Nephron progenitor cell (in vitro differentiated cells): ENCODE data around the gene GSTM2.
"Not testable (repeated sequence)": the region's sequence is repeated elsewhere in the genome, so short reads cannot be mapped to it uniquely, and the experiment has no call there.

ENCODE experiments used
- DNase-seq: peaks from one replicate; pipeline ENCODE4 v3.0.0; 2021
- H3K27ac Mint-ChIP-seq: 2 replicates; pipeline ENCODE4 v1.8.0; 2021; ENCODE audit warnings: mild to moderate bottlenecking, moderate library complexity, mixed read lengths
- H3K27me3 Mint-ChIP-seq: 2 replicates; pipeline ENCODE4 v1.8.0; 2021; ENCODE audit warnings: mild to moderate bottlenecking, low read depth, mixed read lengths; ENCODE audit not compliant: poor library complexity
- H3K36me3 Mint-ChIP-seq: 2 replicates; pipeline ENCODE4 v1.8.0; 2021; ENCODE audit warnings: low read depth, mixed read lengths
- H3K4me1 Mint-ChIP-seq: 2 replicates; pipeline ENCODE4 v1.8.0; 2021; ENCODE audit warnings: mixed read lengths
- H3K4me3 Mint-ChIP-seq: 2 replicates; pipeline ENCODE4 v1.8.0; 2021; ENCODE audit warnings: mild to moderate bottlenecking, moderate library complexity, mixed read lengths
- H3K9me3 Mint-ChIP-seq: 2 replicates; pipeline ENCODE4 v1.8.0; 2021; ENCODE audit warnings: mild to moderate bottlenecking, moderate library complexity, mixed read lengths
- CTCF ChIP-seq: fragments of 200-600 bp; sonication (generic); IDR thresholded peaks from 2 replicates; pipeline ENCODE4 v1.5.0; 2021; ENCODE audit warnings: antibody characterized with exemption

The GSTM2 gene

GRCh38 chr1:109658533-109659042, 9.3 kb upstream of the GSTM2 start:
- H3K36me3 Mint-ChIP-seq, result peaks cover 8% of the 10 kb centered on the region

GRCh38 chr1:109659145-109659544, 8.7 kb upstream of the GSTM2 start:
- Mint-ChIP-seq H3K27me3 (peaks cover 13% of the 10 kb centered on the region), H3K36me3 (peaks cover 8% of the 10 kb centered on the region), H3K9me3 (no peaks in the 10 kb centered on the region), H3K27ac (peak overlapping the region; percentile 94), H3K4me3 (peak overlapping the region; percentile 24), H3K4me1 (peaks cover 90% of the 10 kb centered on the region)
- no peak for DNase-seq
- TF ChIP-seq CTCF, result no peak

More at GRCh38 chr1:109658533-109659042, 9.3 kb upstream of the GSTM2 start:
- H3K27me3 Mint-ChIP-seq, result peaks cover 16% of the 10 kb centered on the region
- DNase-seq, result no peak
- no peak for TF ChIP-seq CTCF
- peaks cover 89% of the 10 kb centered on the region for H3K4me1 Mint-ChIP-seq
- peak overlapping the region; percentile 60 for H3K4me3 Mint-ChIP-seq
- H3K9me3 Mint-ChIP-seq, result no peaks in the 10 kb centered on the region
- H3K27ac Mint-ChIP-seq, result peak overlapping the region; percentile 94

GRCh38 chr1:109659997-109660690, 7.7 kb upstream of the GSTM2 start:
- Mint-ChIP-seq H3K36me3 (peaks cover 8% of the 10 kb centered on the region), H3K4me3 (peak overlapping the region; percentile 72), H3K9me3 (no peaks in the 10 kb centered on the region), H3K27ac (peak overlapping the region; percentile 94), H3K4me1 (peaks cover 86% of the 10 kb centered on the region), H3K27me3 (peaks cover 3% of the 10 kb centered on the region)
- DNase-seq, result peak; percentile 53
- TF ChIP-seq CTCF, result no peak

GRCh38 chr1:109660691-109661026, 7.2 kb upstream of the GSTM2 start:
- not testable (repeated sequence) for H3K9me3 Mint-ChIP-seq, DNase-seq, H3K36me3 Mint-ChIP-seq, H3K27me3 Mint-ChIP-seq
- Mint-ChIP-seq H3K4me3 (peak overlapping the region; percentile 72), H3K4me1 (peaks cover 86% of the 10 kb centered on the region), H3K27ac (peak overlapping the region; percentile 70)

- no peaks in the 10 kb centered on the region for H3K9me3 Mint-ChIP-seq
- DNase-seq, result no peak
- H3K4me3 Mint-ChIP-seq, result no peak overlapping the region
- TF ChIP-seq CTCF, result no peak
- H3K4me1 Mint-ChIP-seq, result peaks cover 79% of the 10 kb centered on the region
- peaks cover 8% of the 10 kb centered on the region for H3K36me3 Mint-ChIP-seq
- no peaks in the 10 kb centered on the region for H3K27me3 Mint-ChIP-seq
- no peak overlapping the region for H3K27ac Mint-ChIP-seq
Measured at GRCh38 chr1:109661391-109661790, 6.5 kb upstream of the GSTM2 start.

GRCh38 chr1:109664671-109665070, 3.2 kb upstream of the GSTM2 start:
- H3K27me3 Mint-ChIP-seq, result no peaks in the 10 kb centered on the region

More at GRCh38 chr1:109664671-109665070, 3.2 kb upstream of the GSTM2 start:
- no peak overlapping the region for H3K4me3 Mint-ChIP-seq
- no peak overlapping the region for H3K27ac Mint-ChIP-seq
- TF ChIP-seq CTCF, result no peak
- DNase-seq, result no peak
- peaks cover 11% of the 10 kb centered on the region for H3K36me3 Mint-ChIP-seq
- H3K4me1 Mint-ChIP-seq, result peaks cover 66% of the 10 kb centered on the region
- no peaks in the 10 kb centered on the region for H3K9me3 Mint-ChIP-seq
